H1 (cell line): ENCODE measurements around the gene DNAAF8. TPM values are rescaled to one million over a fixed set of nuclear protein-coding genes. Genes with fewer than 3 reads are reported as not detected.

Experiments
- ATF3 ChIP-seq: IDR thresholded peaks from 2 replicates; pipeline ENCODE4 v1.6.1; 2011; ENCODE audit warnings: low read depth, mild to moderate bottlenecking, low read length; ENCODE audit not compliant: insufficient read depth
- E2F6 ChIP-seq: IDR thresholded peaks from 2 replicates; pipeline ENCODE4 v1.6.1; 2012; ENCODE audit warnings: inconsistent platforms
- EGR1 ChIP-seq: IDR thresholded peaks from 2 replicates; pipeline ENCODE4 v1.6.1; 2011; ENCODE audit warnings: low read depth, low read length, borderline replicate concordance
- GTF2F1 ChIP-seq: IDR thresholded peaks from 2 replicates; pipeline ENCODE4 v1.6.1; 2012; ENCODE audit warnings: low read depth, low read length, improper control_type of control experiment, borderline replicate concordance
- POLR2A ChIP-seq, 2 experiments: IDR thresholded peaks; 1 replicate in 1 of 2; 2 replicates in 1 of 2; pipeline ENCODE4 v1.6.1; 2011; ENCODE audit warnings: low read depth in 2 of 2, low read length in 2 of 2, mild to moderate bottlenecking in 2 of 2; ENCODE audit errors: control extremely low read depth in 1 of 2
- POLR2AphosphoS5 ChIP-seq: IDR thresholded peaks from 2 replicates; pipeline ENCODE4 v1.6.1; 2011; ENCODE audit warnings: low read depth, low read length
- POU5F1 ChIP-seq: IDR thresholded peaks from 2 replicates; pipeline ENCODE4 v1.6.1; 2011; ENCODE audit warnings: low read depth, mild to moderate bottlenecking, low read length, moderate library complexity
- RBBP5 ChIP-seq: IDR thresholded peaks from 2 replicates; pipeline ENCODE4 v1.7.1; 2012; ENCODE audit warnings: low read depth, mild to moderate bottlenecking, inconsistent platforms, low read length, moderate library complexity, borderline replicate concordance
- RNF2 ChIP-seq: fragments of 200-900, 300-1000 bp; sonication (generic); IDR thresholded peaks from 2 replicates; pipeline ENCODE4 v1.7.1; 2016; ENCODE audit warnings: borderline replicate concordance, low read depth, mild to moderate bottlenecking, antibody characterized with exemption, low read length; ENCODE audit not compliant: poor library complexity, severe bottlenecking; ENCODE audit errors: missing control alignments
- SUZ12 ChIP-seq: fragments of 200-600 bp; sonication (generic); IDR thresholded peaks from 2 replicates; pipeline ENCODE4 v1.6.1; 2012; ENCODE audit warnings: mild to moderate bottlenecking, inconsistent platforms, low read length, moderate library complexity, mixed read lengths
- polyA plus RNA-seq, 7 experiments: library from polyadenylated mRNA; depleted of rRNA in 3 of 7; stranded (reverse) in 5 of 7; unstranded in 2 of 7; fragments of >200 nt in 5 of 7; fragments of 200-250 nt in 2 of 7; gene quantifications; 1 replicate in 5 of 7; 2 replicates in 1 of 7; 4 replicates in 1 of 7; pipeline versions ENCODE4 v1.2.1 to v1.2.3, GENCODE V29; 2011 to 2013; ENCODE audit warnings: missing spikeins in 2 of 7, mixed read lengths in 2 of 7
- total RNA-seq: library from RNA; stranded (reverse); fragmentation: NEBNext Ultra II Directional; extraction: Animal tissue kit (Norgen Biotek cat#: 25700); gene quantifications from 2 replicates; pipeline ENCODE4 v1.2.1, GENCODE V29; 2021
- TF ChIP-seq, protein P1 (sequence below): fragments of 300-600 bp; sonication (generic); IDR thresholded peaks from 2 replicates; pipeline ENCODE4 v1.7.1; 2012; ENCODE audit warnings: low read length, moderate library complexity, mild to moderate bottlenecking, inconsistent platforms; ENCODE audit not compliant: insufficient replicate concordance

The DNAAF8 gene
- total and polyA plus RNA-seq, 2 of the 8 experiments (the other 6 are each of a cell fraction or from before 2014, with no cell fraction given) = 0.39 TPM; not detected in 1

DNA sequence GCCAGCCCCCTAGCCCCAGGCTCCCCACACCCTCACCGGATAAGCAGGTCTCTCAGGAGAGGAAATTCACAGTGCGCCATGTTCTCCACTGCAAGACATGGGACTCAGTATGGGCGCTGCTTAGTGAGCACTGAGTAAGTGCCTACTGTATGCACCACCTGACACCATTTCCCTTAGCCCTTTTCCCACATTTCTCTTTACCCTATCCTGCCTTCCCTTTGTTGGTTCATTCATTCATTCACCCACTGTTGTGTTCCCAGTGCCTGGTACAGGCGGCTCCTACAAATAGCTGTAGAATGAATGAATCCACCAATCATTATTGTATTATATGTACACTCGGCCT lies 43.7 kb downstream of the DNAAF8 start (continued):
- TF ChIP-seq, protein P1, sequence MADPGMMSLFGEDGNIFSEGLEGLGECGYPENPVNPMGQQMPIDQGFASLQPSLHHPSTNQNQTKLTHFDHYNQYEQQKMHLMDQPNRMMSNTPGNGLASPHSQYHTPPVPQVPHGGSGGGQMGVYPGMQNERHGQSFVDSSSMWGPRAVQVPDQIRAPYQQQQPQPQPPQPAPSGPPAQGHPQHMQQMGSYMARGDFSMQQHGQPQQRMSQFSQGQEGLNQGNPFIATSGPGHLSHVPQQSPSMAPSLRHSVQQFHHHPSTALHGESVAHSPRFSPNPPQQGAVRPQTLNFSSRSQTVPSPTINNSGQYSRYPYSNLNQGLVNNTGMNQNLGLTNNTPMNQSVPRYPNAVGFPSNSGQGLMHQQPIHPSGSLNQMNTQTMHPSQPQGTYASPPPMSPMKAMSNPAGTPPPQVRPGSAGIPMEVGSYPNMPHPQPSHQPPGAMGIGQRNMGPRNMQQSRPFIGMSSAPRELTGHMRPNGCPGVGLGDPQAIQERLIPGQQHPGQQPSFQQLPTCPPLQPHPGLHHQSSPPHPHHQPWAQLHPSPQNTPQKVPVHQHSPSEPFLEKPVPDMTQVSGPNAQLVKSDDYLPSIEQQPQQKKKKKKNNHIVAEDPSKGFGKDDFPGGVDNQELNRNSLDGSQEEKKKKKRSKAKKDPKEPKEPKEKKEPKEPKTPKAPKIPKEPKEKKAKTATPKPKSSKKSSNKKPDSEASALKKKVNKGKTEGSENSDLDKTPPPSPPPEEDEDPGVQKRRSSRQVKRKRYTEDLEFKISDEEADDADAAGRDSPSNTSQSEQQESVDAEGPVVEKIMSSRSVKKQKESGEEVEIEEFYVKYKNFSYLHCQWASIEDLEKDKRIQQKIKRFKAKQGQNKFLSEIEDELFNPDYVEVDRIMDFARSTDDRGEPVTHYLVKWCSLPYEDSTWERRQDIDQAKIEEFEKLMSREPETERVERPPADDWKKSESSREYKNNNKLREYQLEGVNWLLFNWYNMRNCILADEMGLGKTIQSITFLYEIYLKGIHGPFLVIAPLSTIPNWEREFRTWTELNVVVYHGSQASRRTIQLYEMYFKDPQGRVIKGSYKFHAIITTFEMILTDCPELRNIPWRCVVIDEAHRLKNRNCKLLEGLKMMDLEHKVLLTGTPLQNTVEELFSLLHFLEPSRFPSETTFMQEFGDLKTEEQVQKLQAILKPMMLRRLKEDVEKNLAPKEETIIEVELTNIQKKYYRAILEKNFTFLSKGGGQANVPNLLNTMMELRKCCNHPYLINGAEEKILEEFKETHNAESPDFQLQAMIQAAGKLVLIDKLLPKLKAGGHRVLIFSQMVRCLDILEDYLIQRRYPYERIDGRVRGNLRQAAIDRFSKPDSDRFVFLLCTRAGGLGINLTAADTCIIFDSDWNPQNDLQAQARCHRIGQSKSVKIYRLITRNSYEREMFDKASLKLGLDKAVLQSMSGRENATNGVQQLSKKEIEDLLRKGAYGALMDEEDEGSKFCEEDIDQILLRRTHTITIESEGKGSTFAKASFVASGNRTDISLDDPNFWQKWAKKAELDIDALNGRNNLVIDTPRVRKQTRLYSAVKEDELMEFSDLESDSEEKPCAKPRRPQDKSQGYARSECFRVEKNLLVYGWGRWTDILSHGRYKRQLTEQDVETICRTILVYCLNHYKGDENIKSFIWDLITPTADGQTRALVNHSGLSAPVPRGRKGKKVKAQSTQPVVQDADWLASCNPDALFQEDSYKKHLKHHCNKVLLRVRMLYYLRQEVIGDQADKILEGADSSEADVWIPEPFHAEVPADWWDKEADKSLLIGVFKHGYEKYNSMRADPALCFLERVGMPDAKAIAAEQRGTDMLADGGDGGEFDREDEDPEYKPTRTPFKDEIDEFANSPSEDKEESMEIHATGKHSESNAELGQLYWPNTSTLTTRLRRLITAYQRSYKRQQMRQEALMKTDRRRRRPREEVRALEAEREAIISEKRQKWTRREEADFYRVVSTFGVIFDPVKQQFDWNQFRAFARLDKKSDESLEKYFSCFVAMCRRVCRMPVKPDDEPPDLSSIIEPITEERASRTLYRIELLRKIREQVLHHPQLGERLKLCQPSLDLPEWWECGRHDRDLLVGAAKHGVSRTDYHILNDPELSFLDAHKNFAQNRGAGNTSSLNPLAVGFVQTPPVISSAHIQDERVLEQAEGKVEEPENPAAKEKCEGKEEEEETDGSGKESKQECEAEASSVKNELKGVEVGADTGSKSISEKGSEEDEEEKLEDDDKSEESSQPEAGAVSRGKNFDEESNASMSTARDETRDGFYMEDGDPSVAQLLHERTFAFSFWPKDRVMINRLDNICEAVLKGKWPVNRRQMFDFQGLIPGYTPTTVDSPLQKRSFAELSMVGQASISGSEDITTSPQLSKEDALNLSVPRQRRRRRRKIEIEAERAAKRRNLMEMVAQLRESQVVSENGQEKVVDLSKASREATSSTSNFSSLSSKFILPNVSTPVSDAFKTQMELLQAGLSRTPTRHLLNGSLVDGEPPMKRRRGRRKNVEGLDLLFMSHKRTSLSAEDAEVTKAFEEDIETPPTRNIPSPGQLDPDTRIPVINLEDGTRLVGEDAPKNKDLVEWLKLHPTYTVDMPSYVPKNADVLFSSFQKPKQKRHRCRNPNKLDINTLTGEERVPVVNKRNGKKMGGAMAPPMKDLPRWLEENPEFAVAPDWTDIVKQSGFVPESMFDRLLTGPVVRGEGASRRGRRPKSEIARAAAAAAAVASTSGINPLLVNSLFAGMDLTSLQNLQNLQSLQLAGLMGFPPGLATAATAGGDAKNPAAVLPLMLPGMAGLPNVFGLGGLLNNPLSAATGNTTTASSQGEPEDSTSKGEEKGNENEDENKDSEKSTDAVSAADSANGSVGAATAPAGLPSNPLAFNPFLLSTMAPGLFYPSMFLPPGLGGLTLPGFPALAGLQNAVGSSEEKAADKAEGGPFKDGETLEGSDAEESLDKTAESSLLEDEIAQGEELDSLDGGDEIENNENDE = no peak
- TF ChIP-seq RNF2 = no peak
- no peak for TF ChIP-seq EGR1
- TF ChIP-seq E2F6 = no peak
- TF ChIP-seq ATF3 = no peak
- TF ChIP-seq RBBP5 = no peak
- TF ChIP-seq GTF2F1 = no peak
- no peak for TF ChIP-seq SUZ12
- no peak for TF ChIP-seq POLR2AphosphoS5
- TF ChIP-seq POLR2A (IDR thresholded peaks at IDR 0.05; ENCODE audit: control extremely low read depth in 1 of 2, low read depth in 2 of 2, low read length in 2 of 2) = no peak
- TF ChIP-seq POU5F1 = no peak
